Stimulated activated CD8-positive, alpha-beta memory T cell treated with anti-CD3 and anti-CD28 coated beads, Interleukin-7, amount 100 ng/mL, for 48 hours (primary cell): ENCODE results near the gene RASA3.
"Not testable (repeated sequence)": the region's sequence is repeated elsewhere in the genome, so short reads cannot be mapped to it uniquely, and the experiment has no call there.

ENCODE experiments used
- DNase-seq, 2 donors: peaks; one replicate each; pipeline ENCODE4 v3.0.0-alpha.2; 2020; ENCODE audit warnings: low read depth in 1 of 2; ENCODE audit errors: extremely low read depth in 1 of 2

Gene RASA3, protein sequence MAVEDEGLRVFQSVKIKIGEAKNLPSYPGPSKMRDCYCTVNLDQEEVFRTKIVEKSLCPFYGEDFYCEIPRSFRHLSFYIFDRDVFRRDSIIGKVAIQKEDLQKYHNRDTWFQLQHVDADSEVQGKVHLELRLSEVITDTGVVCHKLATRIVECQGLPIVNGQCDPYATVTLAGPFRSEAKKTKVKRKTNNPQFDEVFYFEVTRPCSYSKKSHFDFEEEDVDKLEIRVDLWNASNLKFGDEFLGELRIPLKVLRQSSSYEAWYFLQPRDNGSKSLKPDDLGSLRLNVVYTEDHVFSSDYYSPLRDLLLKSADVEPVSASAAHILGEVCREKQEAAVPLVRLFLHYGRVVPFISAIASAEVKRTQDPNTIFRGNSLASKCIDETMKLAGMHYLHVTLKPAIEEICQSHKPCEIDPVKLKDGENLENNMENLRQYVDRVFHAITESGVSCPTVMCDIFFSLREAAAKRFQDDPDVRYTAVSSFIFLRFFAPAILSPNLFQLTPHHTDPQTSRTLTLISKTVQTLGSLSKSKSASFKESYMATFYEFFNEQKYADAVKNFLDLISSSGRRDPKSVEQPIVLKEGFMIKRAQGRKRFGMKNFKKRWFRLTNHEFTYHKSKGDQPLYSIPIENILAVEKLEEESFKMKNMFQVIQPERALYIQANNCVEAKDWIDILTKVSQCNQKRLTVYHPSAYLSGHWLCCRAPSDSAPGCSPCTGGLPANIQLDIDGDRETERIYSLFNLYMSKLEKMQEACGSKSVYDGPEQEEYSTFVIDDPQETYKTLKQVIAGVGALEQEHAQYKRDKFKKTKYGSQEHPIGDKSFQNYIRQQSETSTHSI

DNA sequence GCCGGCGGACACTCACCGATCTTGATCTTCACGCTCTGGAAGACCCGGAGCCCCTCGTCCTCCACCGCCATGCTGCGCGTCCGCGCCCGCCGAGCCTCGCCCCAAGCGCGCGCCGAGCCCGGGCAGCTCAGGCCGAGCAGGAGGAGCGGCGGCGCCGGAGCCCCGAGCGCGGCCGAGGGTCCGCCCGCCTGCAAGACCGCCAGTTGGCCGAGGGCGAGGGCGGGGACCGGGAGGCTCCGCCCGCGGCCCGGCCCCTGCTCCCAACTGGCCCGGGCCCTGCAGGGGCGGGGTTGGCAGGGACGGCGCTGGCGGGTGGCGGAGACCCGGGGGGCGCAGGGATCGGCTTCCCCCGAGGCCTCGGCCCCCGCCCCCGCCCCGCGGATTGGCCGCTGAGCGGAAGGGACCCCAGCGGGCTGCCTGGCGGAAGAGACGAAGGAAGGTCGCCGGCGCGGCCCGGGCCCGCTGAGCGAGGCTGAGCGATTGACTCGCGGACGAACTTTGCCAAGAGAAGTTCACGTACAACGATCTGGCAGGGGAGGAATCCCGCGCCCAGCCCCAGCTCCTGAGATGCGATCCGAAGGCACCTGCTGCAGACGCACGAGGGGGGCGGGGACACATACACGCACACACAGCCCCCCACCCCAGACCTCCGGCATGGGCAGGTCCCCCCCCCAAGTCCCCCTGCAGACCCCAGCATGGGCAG is at the start of gene RASA3:
TSS of gene RASA3 (minus strand) at position 205 of the 703 bp plus-strand sequence. CDS start at position 71, 134 bp downstream.
- DNase-seq: no peak

DNA sequence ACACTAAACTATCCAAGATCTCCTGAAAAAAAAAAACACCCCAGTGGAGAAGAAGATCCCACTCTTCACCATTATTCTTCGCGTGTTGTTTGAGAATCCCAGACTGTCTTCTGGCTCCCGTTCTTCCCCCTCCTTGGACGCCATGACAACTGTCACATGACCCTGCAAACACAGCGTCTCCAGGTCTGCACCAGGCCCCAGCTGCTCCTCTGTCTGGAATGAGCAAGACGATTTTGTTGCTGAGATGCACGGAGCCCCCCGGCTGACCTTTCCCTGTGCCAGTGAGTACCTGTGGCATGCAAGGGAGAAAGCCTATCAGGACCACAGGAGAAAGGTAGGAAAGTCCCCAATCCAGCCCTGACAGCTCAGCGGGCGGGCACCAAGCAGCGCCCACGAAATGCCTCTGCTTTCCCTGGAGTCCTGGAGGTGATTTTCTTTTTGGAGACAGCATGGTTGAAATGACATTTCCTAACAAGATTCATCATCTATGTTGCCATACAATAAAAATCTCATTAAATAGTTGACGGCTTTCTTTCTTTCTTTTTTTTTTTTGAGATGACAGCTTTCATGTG is 46.8 kb upstream of the RASA3 start, which contains the start of gene CFAP97D2:
TSS of gene CFAP97D2 (plus strand) at position 171 of the 572 bp plus-strand sequence. CDS start at position 245, 74 bp downstream.
- no peak for DNase-seq

DNA sequence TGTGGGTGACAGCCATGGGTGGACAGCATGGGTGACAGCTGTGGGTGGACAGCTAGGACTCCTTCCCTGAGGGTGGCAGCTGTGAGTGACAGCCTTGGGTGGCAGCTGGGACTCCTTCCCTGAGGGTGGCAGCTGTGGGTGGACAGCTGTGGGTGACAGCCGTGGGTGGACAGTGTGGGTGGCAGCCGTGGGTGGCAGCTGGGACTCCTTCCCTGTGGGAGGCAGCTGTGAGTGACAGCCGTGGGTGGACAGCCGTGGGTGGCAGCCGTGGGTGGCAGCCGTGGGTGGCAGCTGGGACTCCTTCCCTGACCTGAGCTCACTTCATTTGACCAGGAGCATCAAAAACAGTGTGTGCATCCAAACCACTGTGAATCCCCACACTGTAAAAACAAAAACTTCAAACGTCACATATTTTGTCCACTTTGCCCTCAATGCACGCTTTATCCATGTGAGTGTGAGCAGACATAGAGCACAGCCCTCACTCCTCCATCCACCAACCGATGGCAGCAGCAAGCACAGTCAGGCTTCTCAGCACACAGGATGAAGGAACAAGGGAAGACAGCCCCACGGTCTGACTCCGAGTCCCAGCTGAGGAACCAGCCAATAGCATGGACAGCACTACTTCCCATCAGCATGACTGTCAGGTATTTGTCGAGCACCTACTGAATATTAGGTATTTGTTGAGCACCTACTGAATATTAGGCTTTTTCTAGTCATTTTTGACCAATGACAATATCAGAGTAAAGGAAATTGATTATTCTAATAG is 45.0 kb upstream of the RASA3 start:
- no peak for DNase-seq

DNA sequence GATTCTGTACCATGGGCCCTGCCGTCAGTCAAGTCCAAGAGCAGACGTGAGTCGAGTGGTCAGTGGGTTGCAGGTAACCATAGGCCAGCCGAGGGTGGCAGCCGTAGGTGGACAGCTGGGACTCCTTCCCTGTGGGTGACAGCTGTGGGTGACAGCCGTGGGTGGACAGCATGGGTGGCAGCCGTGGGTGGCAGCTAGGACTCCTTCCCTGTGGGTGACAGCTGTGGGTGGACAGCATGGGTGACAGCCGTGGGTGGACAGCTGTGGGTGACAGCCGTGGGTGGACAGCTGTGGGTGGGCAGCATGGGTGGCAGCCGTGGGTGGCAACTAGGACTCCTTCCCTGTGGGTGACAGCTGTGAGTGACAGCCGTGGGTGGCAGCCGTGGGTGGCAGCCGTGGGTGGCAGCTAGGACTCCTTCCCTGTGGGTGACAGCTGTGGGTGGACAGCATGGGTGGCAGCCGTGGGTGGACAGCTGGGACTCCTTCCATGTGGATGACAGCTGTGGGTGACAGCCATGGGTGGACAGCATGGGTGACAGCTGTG is 44.0 kb upstream of the RASA3 start:
- DNase-seq: not testable (repeated sequence)

DNA sequence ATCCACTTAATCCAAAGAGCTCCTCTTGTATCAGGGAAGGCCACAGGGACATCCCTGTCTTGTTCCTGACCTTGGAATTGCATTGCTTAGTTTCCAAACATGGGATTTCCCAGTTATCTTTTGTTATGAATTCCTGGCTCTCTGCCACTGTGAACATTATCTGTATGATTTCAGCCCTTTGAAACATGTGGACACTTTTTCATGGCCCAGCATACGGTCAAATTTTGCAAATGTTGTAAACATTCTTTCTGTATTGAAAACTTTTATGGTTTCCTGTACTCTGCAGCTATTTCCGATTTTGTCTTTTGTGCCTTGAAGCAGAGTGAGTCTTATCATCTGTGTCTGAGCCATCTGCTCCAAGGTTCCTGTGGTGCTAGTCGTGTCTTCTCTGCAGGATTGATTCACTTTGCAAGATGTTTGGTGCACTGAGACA is 42.1 kb upstream of the RASA3 start:
- no peak for DNase-seq

DNA sequence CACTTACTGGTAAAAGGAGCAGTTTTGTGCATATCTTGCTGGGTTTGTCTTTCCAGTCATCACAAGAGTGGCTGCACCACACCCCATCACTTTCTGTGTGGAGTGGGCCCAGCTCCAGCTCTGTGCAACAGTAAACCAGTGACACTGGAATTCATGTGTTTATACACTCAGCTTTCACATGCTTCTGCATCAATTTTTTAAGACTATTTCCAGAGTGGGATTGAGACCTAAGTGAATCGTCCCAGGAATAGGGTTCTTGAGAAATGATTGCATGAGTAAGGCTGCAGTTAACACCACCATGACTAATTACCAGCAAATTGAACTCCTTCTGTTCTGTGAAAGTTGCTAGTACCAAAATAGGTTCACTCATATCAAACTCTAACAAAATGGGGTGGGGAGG is 41.3 kb upstream of the RASA3 start:
- DNase-seq: no peak

DNA sequence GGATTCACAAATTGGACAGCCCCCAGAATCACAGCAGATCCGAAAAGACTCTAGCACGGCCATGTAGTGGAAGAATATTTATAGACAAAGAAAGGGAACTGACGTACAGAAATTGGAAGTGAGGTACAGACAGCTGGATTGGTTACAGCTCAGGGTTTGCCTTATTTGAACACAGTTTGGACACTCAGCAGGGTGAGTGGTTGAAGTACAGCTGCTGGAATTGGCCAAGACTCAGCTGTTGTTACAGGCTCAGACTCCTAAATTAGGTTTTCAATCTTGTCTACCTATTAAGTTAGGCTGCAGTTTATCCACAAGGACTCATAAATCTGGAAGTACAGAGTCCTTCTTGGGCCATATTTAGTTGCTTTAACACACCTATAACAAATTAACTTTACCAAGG is 40.8 kb upstream of the RASA3 start:
- no peak for DNase-seq

DNA sequence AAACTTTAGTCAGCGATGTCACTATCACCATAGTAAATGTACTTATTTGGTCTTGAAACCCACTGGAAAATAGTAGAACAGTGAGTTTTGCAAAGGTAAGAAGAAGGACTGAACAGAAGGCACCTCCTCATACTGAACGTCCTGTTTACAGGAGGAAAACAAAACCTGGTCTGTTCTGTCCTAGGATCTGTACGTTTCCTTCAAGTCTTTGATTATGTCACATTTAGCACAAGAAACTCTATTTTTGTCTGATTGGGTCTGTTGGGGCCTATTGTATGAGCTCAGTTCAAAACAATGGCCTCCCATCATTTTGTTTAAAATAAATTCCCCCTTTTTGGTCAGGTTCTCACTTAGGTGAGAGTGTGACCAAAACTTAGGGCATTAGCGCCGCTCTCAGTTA is 35.5 kb upstream of the RASA3 start:
- DNase-seq: no peak

DNA sequence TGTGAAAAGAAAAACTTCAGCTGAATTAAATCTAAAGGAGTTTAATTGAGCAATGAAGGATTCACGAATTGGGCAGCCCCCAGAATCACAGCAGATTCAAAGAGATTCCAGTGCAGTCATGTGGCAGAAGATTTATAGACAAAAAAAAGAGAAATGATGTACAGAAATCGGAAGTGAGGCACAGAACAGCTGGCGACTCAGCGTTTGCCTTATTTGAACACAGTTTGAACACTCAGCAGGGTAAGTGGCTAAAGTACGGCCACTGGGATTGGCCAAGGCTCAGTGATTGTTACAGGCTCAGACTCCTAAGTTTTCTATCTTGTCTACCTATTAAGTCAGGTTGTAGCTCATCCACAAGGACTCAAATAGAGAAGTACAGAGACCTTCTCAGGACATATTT is 35.0 kb upstream of the RASA3 start:
- no peak for DNase-seq

DNA sequence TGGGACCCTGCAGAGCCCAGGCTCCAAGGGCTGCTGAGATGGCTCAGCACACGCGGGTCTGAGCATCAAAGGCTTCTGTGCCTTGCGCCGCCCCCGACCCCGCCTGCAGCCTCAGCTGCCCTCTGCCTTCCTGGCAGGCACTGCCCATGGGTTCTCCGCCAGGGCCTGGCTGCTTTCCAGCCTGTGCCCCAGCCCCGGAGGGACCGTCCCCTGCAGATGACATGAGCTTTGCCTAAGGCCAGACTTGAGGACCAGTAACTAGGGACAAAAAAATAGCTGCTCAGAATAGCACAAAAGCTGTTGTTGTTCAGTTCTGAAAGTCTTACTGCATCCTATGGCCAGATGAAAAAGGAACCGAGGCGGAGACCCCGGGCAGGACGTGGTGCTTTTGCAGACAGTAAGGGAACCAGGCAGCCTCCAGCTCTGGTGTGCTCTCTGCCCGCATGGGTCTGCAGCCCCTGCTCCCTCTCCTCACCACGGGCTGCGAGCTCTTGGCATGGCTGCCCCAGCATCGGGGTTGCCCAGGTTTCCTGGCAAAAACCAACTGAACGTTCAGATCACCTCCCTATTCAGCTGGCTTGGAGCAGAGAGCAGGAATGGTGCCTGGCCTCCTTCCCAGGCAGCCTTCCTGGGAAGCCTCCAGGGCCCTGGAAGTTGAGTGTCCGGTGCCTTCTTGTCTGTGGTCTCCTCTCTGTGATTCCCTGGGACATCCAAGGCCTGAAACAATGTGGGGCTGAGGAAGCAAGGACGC is 34.1 kb upstream of the RASA3 start:
- DNase-seq: no peak

DNA sequence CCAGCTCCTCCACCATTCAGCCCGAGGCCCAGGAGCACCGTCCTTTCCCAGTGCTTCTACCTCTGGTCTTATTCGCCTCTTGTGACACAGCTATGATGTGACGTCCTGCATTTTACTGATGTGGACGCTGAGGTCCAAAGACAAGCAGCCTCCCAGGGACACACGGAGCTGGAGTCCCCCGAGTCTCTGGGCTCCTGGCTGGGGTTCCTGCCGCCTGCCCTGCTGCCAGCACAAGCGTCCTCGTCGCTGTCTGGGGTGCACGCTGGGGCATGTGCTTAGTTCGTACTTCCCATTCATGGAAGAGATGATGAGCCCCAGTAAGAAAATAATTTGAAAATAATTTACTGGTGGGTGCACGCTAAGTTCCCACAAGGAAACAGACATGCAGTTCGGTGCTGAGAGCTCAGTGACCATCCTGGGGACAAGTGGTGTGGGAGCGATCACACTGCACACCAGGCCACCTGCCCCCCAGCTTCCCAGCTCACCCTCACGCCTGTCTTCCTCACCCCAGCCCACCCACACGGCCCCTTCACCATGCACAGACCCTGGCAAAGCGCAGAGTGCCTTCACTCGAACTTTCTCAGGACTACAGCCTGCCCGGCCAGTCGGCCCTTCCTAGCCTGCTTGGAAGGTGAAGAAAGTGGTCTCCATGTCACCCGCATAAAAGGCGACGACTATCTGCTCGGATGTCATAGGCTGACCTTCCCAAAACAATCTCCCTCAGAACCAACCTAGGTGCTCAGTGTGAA is 32.4 kb upstream of the RASA3 start:
- no peak for DNase-seq

DNA sequence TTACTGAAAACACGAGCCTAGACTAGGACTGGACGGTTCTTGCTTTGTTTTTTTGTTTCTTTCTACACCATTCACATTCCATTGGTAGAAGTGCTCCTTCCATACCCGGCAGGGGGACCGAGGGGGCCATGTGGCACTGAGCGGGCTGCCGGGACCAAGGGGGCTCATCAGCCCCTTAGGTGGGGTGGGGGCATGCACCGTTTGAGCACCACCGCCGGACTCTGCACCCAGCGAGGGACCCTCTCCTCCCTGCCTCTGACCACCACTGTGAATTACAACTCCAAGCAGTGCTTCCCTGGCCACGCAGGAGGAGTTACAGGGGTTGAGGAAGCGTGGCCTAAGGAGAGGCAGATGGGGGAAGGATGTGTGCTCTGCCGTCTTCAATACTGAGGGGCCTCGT is 31.6 kb upstream of the RASA3 start:
- no peak for DNase-seq

DNA sequence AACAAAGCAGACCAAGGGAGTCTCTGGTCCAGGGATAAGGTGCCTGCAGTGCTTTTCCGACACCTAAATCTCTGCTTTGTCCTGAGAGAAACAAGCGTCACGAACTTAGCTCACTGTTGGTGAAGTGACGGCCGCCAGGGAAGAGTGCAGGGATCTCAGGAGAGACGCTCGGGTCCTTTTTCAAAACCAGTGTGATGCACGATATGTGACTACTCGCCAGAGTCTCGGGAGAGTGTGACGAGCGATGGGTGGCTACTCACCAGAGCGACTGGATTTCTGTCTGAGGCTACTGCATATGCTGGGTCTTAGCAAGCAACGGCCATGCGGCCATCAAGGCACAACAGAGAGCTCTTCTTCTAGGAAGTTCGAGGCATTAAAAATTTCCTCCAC is 30.1 kb upstream of the RASA3 start:
- DNase-seq: no peak

DNA sequence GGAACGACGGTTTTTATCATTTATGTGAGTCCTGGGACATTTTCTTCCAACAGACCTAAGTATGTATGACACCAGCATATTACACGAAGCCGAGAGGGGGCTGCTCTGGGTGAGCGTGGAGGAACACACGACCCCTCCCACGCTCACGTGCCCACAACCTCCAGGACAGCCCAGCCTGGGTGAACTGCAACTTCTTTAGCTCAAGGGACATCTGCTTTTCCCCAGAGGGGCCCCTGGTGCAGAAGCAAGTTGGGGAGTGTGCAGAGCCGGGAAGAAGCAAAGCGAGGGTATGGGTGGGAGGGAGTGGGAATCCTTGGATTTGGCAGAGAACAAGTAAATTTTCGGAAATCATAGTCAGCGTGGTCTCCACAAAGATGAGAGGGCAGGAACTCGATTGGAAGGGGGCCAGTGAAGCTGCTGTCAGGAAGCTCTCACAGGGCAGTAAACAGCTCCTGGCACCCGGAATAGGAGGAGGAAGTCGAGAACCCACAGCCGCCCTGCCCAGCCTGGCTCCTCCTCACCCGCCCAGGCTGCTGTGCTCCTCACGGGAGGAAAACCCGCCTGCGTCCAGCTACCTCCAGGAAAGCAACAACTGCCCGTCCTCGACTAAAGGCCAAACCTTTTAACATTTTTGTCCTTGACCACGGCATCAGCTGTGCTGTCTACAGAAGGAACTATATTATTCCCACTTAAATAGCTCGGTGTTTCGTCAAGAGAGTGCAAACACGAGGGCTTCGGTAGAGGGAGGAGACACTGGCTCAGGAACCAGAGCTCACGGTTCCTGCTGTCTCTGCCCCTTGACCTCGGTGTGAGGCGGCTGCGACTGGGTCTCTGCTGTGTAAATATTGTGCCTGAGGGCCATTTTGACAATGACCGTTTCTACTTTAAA is 29.5 kb upstream of the RASA3 start:
- no peak for DNase-seq

DNA sequence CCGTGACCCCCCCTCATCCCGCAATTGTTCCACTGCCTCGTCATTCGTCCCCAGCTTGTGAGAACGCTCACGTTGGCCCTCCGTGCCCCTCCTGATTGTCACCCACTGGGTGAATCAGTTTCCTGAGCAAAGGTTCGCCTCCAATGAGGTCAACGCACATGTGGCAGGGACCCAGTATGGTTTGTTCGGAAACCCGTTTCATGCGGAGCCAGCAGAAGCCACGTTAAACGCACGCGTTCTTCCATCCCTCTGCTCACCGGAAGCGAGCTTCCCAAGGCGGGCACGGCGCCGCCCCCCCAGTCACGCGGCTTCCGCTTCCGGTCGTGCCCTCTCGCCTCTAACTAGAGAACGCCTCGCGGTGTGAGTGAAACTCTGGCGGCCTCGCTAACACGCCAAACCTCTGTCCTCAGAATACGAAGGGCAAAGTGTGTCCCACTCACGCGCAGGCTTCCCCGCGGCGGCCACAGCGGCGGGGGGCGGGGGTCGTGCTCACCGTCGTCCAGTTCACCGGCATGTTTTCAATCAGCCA is 28.7 kb upstream of the RASA3 start:
- no peak for DNase-seq

DNA sequence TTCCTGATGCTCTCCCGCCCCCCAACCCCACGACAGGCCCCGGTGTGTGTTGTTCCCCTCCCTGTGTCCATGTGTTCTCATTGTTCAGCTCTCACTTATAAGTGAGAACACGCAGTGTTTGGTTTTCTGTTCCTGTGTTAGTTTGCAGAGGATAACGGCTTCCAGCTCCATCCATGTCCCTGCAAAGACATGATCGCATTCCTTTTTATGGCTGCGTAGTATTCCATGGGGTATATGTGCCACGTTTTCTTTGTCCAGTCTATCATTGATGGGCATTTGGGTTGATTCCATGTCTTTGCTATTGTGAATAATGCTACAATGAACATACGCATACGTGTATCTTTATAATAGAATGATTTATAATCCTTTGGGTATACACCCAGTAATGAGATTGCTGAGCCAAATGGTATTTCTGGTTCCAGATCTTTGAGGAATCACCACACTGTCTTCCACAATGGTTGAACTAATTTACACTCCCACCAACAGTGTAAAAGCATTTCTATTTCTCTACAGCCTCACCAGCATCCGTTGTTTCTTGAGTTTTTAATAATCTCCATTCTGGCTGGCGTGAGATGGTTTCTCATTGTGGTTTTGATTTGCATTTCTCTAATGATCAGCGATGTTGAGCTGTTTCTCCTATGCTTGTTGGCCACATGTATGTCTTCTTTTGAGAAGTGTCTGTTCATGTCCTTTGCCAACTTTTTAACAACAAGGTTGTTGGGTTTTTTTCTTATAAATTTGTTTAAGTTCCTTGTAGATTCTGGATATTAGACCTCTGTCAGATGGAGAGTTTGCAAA is 26.6 kb upstream of the RASA3 start:
- DNase-seq: not testable (repeated sequence)
